Putamen (tissue), 1 donor: ENCODE results near the gene PMS1.
"Not testable (repeated sequence)": the region's sequence is repeated elsewhere in the genome, so short reads cannot be mapped to it uniquely, and the experiment has no call there.

ENCODE experiments used
- DNase-seq: peaks from one replicate; pipeline ENCODE4 v3.0.0-alpha.2; 2016; ENCODE audit warnings: low spot score

PMS1 gene

GRCh38 chr2:189818249-189819038 lies 34.2 kb downstream of the PMS1 start:
- no peak for DNase-seq

GRCh38 chr2:189819297-189819704 lies 35.1 kb downstream of the PMS1 start:
- no peak for DNase-seq

GRCh38 chr2:189821953-189822748 lies 37.9 kb downstream of the PMS1 start:
- no peak for DNase-seq

GRCh38 chr2:189824694-189825396 lies 40.6 kb downstream of the PMS1 start:
- DNase-seq: no peak

- no peak for DNase-seq
Observed at GRCh38 chr2:189826039-189826438, 41.8 kb downstream of the PMS1 start.

- DNase-seq: no peak
Observed at GRCh38 chr2:189829102-189829833, 45.0 kb downstream of the PMS1 start.

- no peak for DNase-seq
Observed at GRCh38 chr2:189830510-189830909, 46.3 kb downstream of the PMS1 start.

- no peak for DNase-seq
Observed at GRCh38 chr2:189834059-189834458, 49.8 kb downstream of the PMS1 start.

GRCh38 chr2:189834642-189835041 lies 50.4 kb downstream of the PMS1 start:
- DNase-seq: not testable (repeated sequence)

- no peak for DNase-seq
Observed at GRCh38 chr2:189835855-189836558, 51.8 kb downstream of the PMS1 start.

GRCh38 chr2:189836644-189837043 lies 52.4 kb downstream of the PMS1 start:
- no peak for DNase-seq

- DNase-seq: no peak
Observed at GRCh38 chr2:189837326-189837725, 53.1 kb downstream of the PMS1 start.

- DNase-seq: no peak
Observed at GRCh38 chr2:189841019-189841418, 56.8 kb downstream of the PMS1 start.

GRCh38 chr2:189848276-189848675 lies 64.0 kb downstream of the PMS1 start:
- no peak for DNase-seq

- no peak for DNase-seq
Observed at GRCh38 chr2:189849550-189849949, 65.3 kb downstream of the PMS1 start.

- no peak for DNase-seq
Observed at GRCh38 chr2:189851174-189851826, 67.0 kb downstream of the PMS1 start.

- DNase-seq: no peak
Observed at GRCh38 chr2:189854187-189854586, 69.9 kb downstream of the PMS1 start.

- DNase-seq: no peak
Observed at GRCh38 chr2:189854940-189855339, 70.7 kb downstream of the PMS1 start.

GRCh38 chr2:189858291-189858690 lies 74.0 kb downstream of the PMS1 start:
- no peak for DNase-seq

- DNase-seq: no peak
Observed at GRCh38 chr2:189860161-189860560, 75.9 kb downstream of the PMS1 start.

GRCh38 chr2:189862751-189863150 lies 78.5 kb downstream of the PMS1 start:
- no peak for DNase-seq
